Adrenal gland (tissue), 12 donors: Measurements from ENCODE around the gene SLC6A11. TPM values are rescaled to one million over a fixed set of nuclear protein-coding genes. Genes with fewer than 3 reads are reported as not detected.

Experiments used
- DNase-seq, 7 donors: peaks; one replicate each; pipeline ENCODE4 v3.0.0-alpha.2; 2019 to 2020
- H3K27ac ChIP-seq, 5 donors: fragments of 200-600 bp; sonication (generic) in 4 of 5; 1 replicate in 3 of 5; 2 replicates in 2 of 5; pipeline versions ENCODE4 v1.5.1 to v1.8.0; 2016 to 2020; ENCODE audit warnings: mild to moderate bottlenecking in 1 of 5
- H3K27me3 ChIP-seq: fragments of 200-600 bp; 2 replicates; pipeline ENCODE4 v1.8.0; 2021
- H3K36me3 ChIP-seq, 2 donors: fragments of 200-600 bp; replicated peaks in 1 of 2; 1 replicate in 1 of 2; 2 replicates in 1 of 2; pipeline versions ENCODE4 v1.5.1 to v1.8.0; 2018 to 2022
- H3K4me1 ChIP-seq, 2 donors: fragments of 200-600 bp; replicated peaks in 1 of 2; 1 replicate in 1 of 2; 2 replicates in 1 of 2; pipeline versions ENCODE4 v1.5.1 to v1.8.0; 2018 to 2021
- H3K4me3 ChIP-seq, 4 donors: fragments of 200-600 bp; sonication (generic) in 3 of 4; one replicate each; pipeline ENCODE4 v1.5.1; 2016 to 2018
- H3K9me3 ChIP-seq, 3 donors: fragments of 200-600 bp; sonication (generic) in 1 of 3; replicated peaks in 1 of 3; 1 replicate in 2 of 3; 2 replicates in 1 of 3; pipeline versions ENCODE4 v1.5.1 to v1.8.0; 2016 to 2021
- CTCF ChIP-seq, 6 experiments: fragments of 450-650 bp in 4 of 6; fragments of 200-600 bp in 2 of 6; sonication (generic) in 1 of 6; IDR thresholded peaks; 1 replicate in 5 of 6; 2 replicates in 1 of 6; pipeline versions ENCODE4 v1.5.1 to v1.8.0; 2016 to 2021; ENCODE audit warnings: antibody characterized with exemption in 6 of 6, mild to moderate bottlenecking in 2 of 6, moderate library complexity in 1 of 6
- POLR2A ChIP-seq, 2 donors: fragments of 450-650 bp; IDR thresholded peaks; one replicate each; pipeline ENCODE4 v1.6.1; 2017; ENCODE audit warnings: antibody characterized with exemption in 2 of 2, mild to moderate bottlenecking in 2 of 2, moderate library complexity in 1 of 2
- WGBS, 4 donors: extraction: QIAGEN DNeasy Blood & Tissue Kit in 2 of 4; methylation state at CpG; one replicate each; pipeline versions ENCODE4 v1.1.5 to v1.1.7; 2013 to 2017; 5-methylcytosine and 5-hydroxymethylcytosine counted together
- intact Hi-C, 2 donors: fragments of 100-400 bp; cut with DNase I; formaldehyde crosslinking; loops; one replicate each; pipeline versions ENCODE4 v1.14.1 to v1.15.0; 2022 to 2023
- polyA plus RNA-seq, 3 donors: library from polyadenylated mRNA; stranded (reverse); fragments of 200-250 nt in 2 of 3; fragments of 350-450 nt in 1 of 3; fragmentation: Illumina TruSeq in 1 of 3; extraction: RNeasy Lipid Tissue Mini Kit (QIAGEN cat#74804) in 1 of 3; gene quantifications; one replicate each; pipeline ENCODE4 v1.2.3, GENCODE V29; 2013 to 2014
- total RNA-seq, 9 donors: library from RNA; depleted of rRNA in 4 of 9; stranded (reverse); fragments of >200 nt in 4 of 9; fragments of 120-200 nt in 1 of 9; fragmentation: NEBNext Ultra II Directional in 1 of 9; extraction: Animal tissue kit (Norgen Biotek cat#: 25700) in 1 of 9; gene quantifications; one replicate each; pipeline versions ENCODE4 v1.1.0 to v1.2.4, GENCODE V29; 2013 to 2023
- donor health status: healthy with polysubstance abuse.
- donor health status: Bipolar disorder and iron deficiency.
- donor health status: DM: yes; HTN: yes; CAD: no.
- donor health status: DM: no; HTN: no; CAD: no.
- donor health status: DM: no; HTN: no; CAD: no.
- donor health status: DM: yes; HTN: yes; CAD: no.

SLC6A11 gene
- total and polyA plus RNA-seq, 12 donors: 0.03 to 0.17 (median 0.06) TPM; not detected in 7

GRCh38 chr3:10855083-10855870 is 39.2 kb downstream of the SLC6A11 start:
- Histone ChIP-seq H3K4me1 (no peaks in the 10 kb centered on the region), H3K36me3 (no peaks in the 10 kb centered on the region), H3K27ac (no peak overlapping the region), H3K4me3 (no peak overlapping the region), H3K27me3 (no peaks in the 10 kb centered on the region), H3K9me3 (no peaks in the 10 kb centered on the region)
- intact Hi-C loops: no loop called here
- DNase-seq: no peak
- TF ChIP-seq CTCF (IDR thresholded peaks at IDR 0.05): no peak
- TF ChIP-seq POLR2A (IDR thresholded peaks at IDR 0.05): no peak
- 25 to 47% (median 42%) methylated on average over 2 of the region's 2 CpGs for WGBS, 4 donors

GRCh38 chr3:10855871-10856662 is 40.0 kb downstream of the SLC6A11 start:
- Histone ChIP-seq H3K4me3 (no peak overlapping the region), H3K27ac (no peak overlapping the region), H3K36me3 (no peaks in the 10 kb centered on the region), H3K27me3 (no peaks in the 10 kb centered on the region), H3K9me3 (no peaks in the 10 kb centered on the region), H3K4me1 (no peaks in the 10 kb centered on the region)
- WGBS, 4 donors: 50 to 59% (median 53%) methylated on average over 8 of the region's 8 CpGs
- intact Hi-C loops: no loop called here
- DNase-seq: no peak
- TF ChIP-seq CTCF (IDR thresholded peaks at IDR 0.05) (no peak), POLR2A (IDR thresholded peaks at IDR 0.05) (no peak)

GRCh38 chr3:10857235-10857634 is 41.2 kb downstream of the SLC6A11 start:
- no peak overlapping the region for H3K4me3 ChIP-seq
- TF ChIP-seq CTCF (IDR thresholded peaks at IDR 0.05) (no peak), POLR2A (IDR thresholded peaks at IDR 0.05) (no peak)
- DNase-seq: no peak
- no peaks in the 10 kb centered on the region for H3K27me3 ChIP-seq
- 70 to 84% (median 81%) methylated on average over 2 of the region's 2 CpGs for WGBS, 4 donors
- H3K36me3 ChIP-seq: no peaks in the 10 kb centered on the region
- intact Hi-C loops: no loop called here
- no peak overlapping the region for H3K27ac ChIP-seq
- no peaks in the 10 kb centered on the region for H3K4me1 ChIP-seq
- no peaks in the 10 kb centered on the region for H3K9me3 ChIP-seq

- Histone ChIP-seq H3K4me1 (no peaks in the 10 kb centered on the region), H3K36me3 (no peaks in the 10 kb centered on the region), H3K27ac (no peak overlapping the region), H3K9me3 (no peaks in the 10 kb centered on the region), H3K27me3 (no peaks in the 10 kb centered on the region), H3K4me3 (no peak overlapping the region)
- intact Hi-C loops: no loop called here
- no peak for DNase-seq
- TF ChIP-seq CTCF (IDR thresholded peaks at IDR 0.05) (no peak), POLR2A (IDR thresholded peaks at IDR 0.05) (no peak)
- WGBS, 4 donors: 53 to 69% (median 60%) methylated on average over 3 of the region's 3 CpGs
Measured at GRCh38 chr3:10858091-10858490, 42.1 kb downstream of the SLC6A11 start.
